Heart left ventricle (tissue), 16 donors: ENCODE data around the gene ZAP70. TPM values are rescaled to one million over a fixed set of nuclear protein-coding genes. Genes with fewer than 3 reads are reported as not detected.

Experiments used
- ATAC-seq, 4 donors: fragments of 200-7000 bp; cut with Tn5 transposase; one replicate each; pipeline ENCODE4 v1.9.1; 2020 to 2022; ENCODE audit warnings: moderate library complexity in 4 of 4, mild to moderate bottlenecking in 3 of 4, moderate number of reproducible peaks in 1 of 4
- DNase-seq, 5 donors: peaks; one replicate each; pipeline ENCODE4 v3.0.0-alpha.2; 2020
- H3K27ac ChIP-seq, 12 donors: fragments of 200-600 bp; sonication (generic) in 4 of 12; one replicate each; pipeline versions ENCODE4 v1.5.0 to v1.8.0; 2016 to 2022; ENCODE audit warnings: mild to moderate bottlenecking in 2 of 12
- H3K27me3 ChIP-seq, 9 donors: fragments of 200-600 bp; sonication (generic) in 2 of 9; one replicate each; pipeline versions ENCODE4 v1.5.1 to v1.8.0; 2016 to 2022; ENCODE audit warnings: mild to moderate bottlenecking in 3 of 9
- H3K36me3 ChIP-seq, 9 donors: fragments of 200-600 bp; sonication (generic) in 2 of 9; one replicate each; pipeline versions ENCODE4 v1.5.0 to v1.8.0; 2018 to 2022; ENCODE audit warnings: mild to moderate bottlenecking in 2 of 9
- H3K4me1 ChIP-seq, 12 donors: fragments of 200-600 bp; sonication (generic) in 4 of 12; one replicate each; pipeline versions ENCODE4 v1.5.0 to v1.8.0; 2016 to 2022; ENCODE audit warnings: mild to moderate bottlenecking in 3 of 12
- H3K4me3 ChIP-seq, 12 donors: fragments of 200-600 bp; sonication (generic) in 4 of 12; one replicate each; pipeline versions ENCODE4 v1.5.0 to v1.8.0; 2017 to 2022; ENCODE audit warnings: mild to moderate bottlenecking in 9 of 12, moderate library complexity in 4 of 12
- H3K9me3 ChIP-seq, 12 donors: fragments of 200-600 bp; sonication (generic) in 4 of 12; one replicate each; pipeline versions ENCODE4 v1.5.0 to v1.8.0; 2016 to 2022; ENCODE audit warnings: mild to moderate bottlenecking in 1 of 12
- CTCF ChIP-seq, 12 donors: fragments of 200-600 bp; sonication (generic) in 4 of 12; IDR thresholded peaks; one replicate each; pipeline versions ENCODE4 v1.5.0 to v1.8.0; 2018 to 2022; ENCODE audit warnings: antibody characterized with exemption in 12 of 12, mild to moderate bottlenecking in 5 of 12
- POLR2A ChIP-seq, 2 donors: fragments of 450-650 bp; IDR thresholded peaks; one replicate each; pipeline ENCODE4 v1.6.1; 2017; ENCODE audit warnings: antibody characterized with exemption in 2 of 2, mild to moderate bottlenecking in 2 of 2, moderate library complexity in 2 of 2
- WGBS, 4 donors: extraction: QIAGEN DNeasy Blood & Tissue Kit in 2 of 4; methylation state at CpG; one replicate each; pipeline versions ENCODE4 v1.1.5 to v1.1.7; 2013 to 2018; 5-methylcytosine and 5-hydroxymethylcytosine counted together
- intact Hi-C, 10 donors: fragments of 100-400 bp; cut with DNase I; formaldehyde crosslinking; loops; one replicate each; pipeline versions ENCODE4 v1.11.1 to v1.14.2; 2022
- polyA plus RNA-seq, 2 donors: library from polyadenylated mRNA; stranded (reverse); fragments of 200-250 nt; gene quantifications; one replicate each; pipeline ENCODE4 v1.2.3, GENCODE V29; 2013
- total RNA-seq, 9 donors: library from RNA; depleted of rRNA in 2 of 9; stranded (reverse); fragments of >200 nt in 2 of 9; fragmentation: NEBNext Ultra II Directional in 3 of 9; extraction: Animal tissue kit (Norgen Biotek cat#: 25700) in 3 of 9; gene quantifications; one replicate each; pipeline versions ENCODE4 v1.1.0 to v1.2.4, GENCODE V29; 2016 to 2023
- donor health status: ischemic (EF 13 %, LVEDD 7.1; RV severe dilation, severe dysfunction).
- donor health status: healthy with polysubstance abuse.
- donor health status: DM: no; HTN: yes; CAD: no.
- donor health status: DM: no; HTN: no; CAD: no.
- donor health status: ischemic (EF 25% LVEDD 6.9; RV normal size, moderate dysfunction).
- donor health status: ischemic (EF 25% LVEDD 5.7; RV mildly dilated, moderate dysfunction).
- donor health status: healthy.
- donor health status: DM: yes; HTN: yes; CAD: no.
- donor health status: ischemic (EF 35%, LVEDD 5.7; RV mildly dilated, moderate dysfunction).
- donor health status: nonischemic (EF 11% LVEDD 7.7; RV severe dilation, severe dysfunction).
- donor health status: DM: yes; HTN: yes; CAD: no.
- donor health status: PGD.
- donor health status: ischemic (EF 29% LVEDD 5.4; RV normal size, mild dysfunction).
- donor health status: nonischemic (EF 23%, LVEDD 6.1; RV moderate dilation, normal function).

The ZAP70 gene
- total and polyA plus RNA-seq, 11 donors, result 0.16 to 13.5 (median 0.70) TPM; not detected in 1

GRCh38 chr2:97788986-97789644 lies 75.7 kb downstream of the ZAP70 start:
- Histone ChIP-seq H3K27ac (peak overlapping the region in 1 of 12 donors; percentile 28), H3K36me3 (peaks cover 0 to 76% (median 50%) of the 10 kb centered on the region in 9 donors), H3K4me3 (no peak overlapping the region), H3K4me1 (peaks cover 0 to 3% (median 0%) of the 10 kb centered on the region in 12 donors), H3K9me3 (no peaks in the 10 kb centered on the region), H3K27me3 (no peaks in the 10 kb centered on the region)
- peak in 3 of 4 donors; percentile 19 to 64 (median 54) for ATAC-seq
- WGBS, 4 donors, result 76 to 83% (median 80%) methylated on average over 7 of the region's 7 CpGs
- no peak for TF ChIP-seq CTCF (IDR thresholded peaks at IDR 0.05)
- no peak for TF ChIP-seq POLR2A (IDR thresholded peaks at IDR 0.05)
- intact Hi-C loops, result no loop called here
- peak in 1 of 5 donors; percentile 47 for DNase-seq

Other genes starting within 250 kb of the ZAP70 start
- gene ANKRD36B, start 123.7 kb upstream of the ZAP70 start, total RNA-seq, result 1 to 10 TPM; 1.4 to 8.0 (median 4.1) TPM
- gene ANKRD36B, start 123.7 kb upstream of the ZAP70 start, polyA plus RNA-seq, result 1 to 10 TPM; 1.2 to 5.4 TPM
- 1,000 to 10,000 TPM in 7 of 9 donors, 100 to 1,000 TPM in 2; 745 to 2,539 (median 1,214) TPM for gene COX5B, start 67.5 kb upstream of the ZAP70 start, total RNA-seq
- gene COX5B, start 67.5 kb upstream of the ZAP70 start, polyA plus RNA-seq, result 1,000 to 10,000 TPM; 1,226 to 4,214 TPM
- gene ACTR1B, start 49.5 kb upstream of the ZAP70 start, total RNA-seq, result 10 to 100 TPM; 62.1 to 84.1 (median 74.9) TPM
- 10 to 100 TPM; 48.7 to 94.9 TPM for gene ACTR1B, start 49.5 kb upstream of the ZAP70 start, polyA plus RNA-seq
- 1 to 10 TPM; 1.7 to 3.9 (median 2.4) TPM for gene C2orf92, start 43.9 kb upstream of the ZAP70 start, total RNA-seq
- 10 to 100 TPM in 1 of 2 donors, under 1 TPM in 1; 0.89 to 11.0 TPM for gene C2orf92, start 43.9 kb upstream of the ZAP70 start, polyA plus RNA-seq